ENCODE results near the gene OSBPL2. TPM values are rescaled to one million over a fixed set of nuclear protein-coding genes. Genes with fewer than 3 reads are reported as not detected.

Gene OSBPL2
- total and polyA plus RNA-seq, 3 donors from 2014 or later: 48.5 to 57.2 (median 49.8) TPM

DNA sequence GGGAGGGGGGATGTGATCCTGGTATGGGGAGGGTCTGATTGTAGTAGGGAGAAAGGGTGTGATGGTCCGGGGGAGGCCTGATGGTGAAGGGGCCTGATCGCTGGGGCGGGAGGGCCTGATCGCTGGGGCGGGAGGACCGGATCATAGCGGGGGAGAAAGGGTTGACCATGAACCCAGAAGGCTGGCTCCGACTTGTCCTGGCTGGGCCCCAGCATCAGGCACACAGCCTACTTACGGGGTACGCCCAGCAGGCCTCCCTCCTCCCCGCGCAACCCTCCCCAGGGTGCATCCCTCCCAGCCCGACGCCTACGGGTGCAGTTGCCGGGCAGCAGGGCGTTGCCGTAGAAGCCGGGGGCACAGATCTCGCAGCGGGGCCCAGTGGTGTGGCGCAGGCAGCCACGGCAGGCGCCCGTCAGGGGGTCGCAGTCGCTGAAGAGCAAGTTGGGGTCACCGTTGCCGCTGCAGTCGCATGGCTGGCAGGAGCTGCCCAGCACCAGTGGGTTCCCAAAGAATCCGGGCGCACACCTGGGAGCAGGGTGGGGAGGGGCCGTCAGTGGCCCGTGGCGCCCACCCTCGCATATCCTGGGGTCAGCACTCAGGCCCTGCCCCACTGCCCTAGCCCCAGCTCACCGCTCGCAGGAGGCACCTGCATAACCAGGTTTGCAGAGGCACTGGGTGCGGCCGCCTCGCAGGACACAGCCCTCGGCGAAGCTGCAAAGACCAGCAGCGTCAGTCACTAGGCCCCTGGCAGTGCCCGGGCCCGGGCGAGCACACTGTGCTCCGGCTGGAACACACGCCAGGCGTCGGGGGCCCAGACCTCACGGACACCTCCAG is 85.0 kb downstream of the OSBPL2 start:
- H3K4me3 ChIP-seq: no peak overlapping the region
- TF ChIP-seq POLR2A (IDR thresholded peaks at IDR 0.05): no peak
- no peak for TF ChIP-seq CTCF (IDR thresholded peaks at IDR 0.05)
- no peak overlapping the region for H3K27ac ChIP-seq
- no peaks in the 10 kb centered on the region for H3K27me3 ChIP-seq
- intact Hi-C loops (cut with DNase I; ENCODE audit: low total_unique reads): no loop called here
- H3K4me1 ChIP-seq: peaks cover 31% of the 10 kb centered on the region
- peak; percentile 52 for DNase-seq
- H3K36me3 ChIP-seq (ENCODE audit: low read depth, missing control alignments): no peaks in the 10 kb centered on the region
- 52 to 71% methylated on average over 12 to 52 of the region's 52 CpGs for WGBS, 2 donors
- H3K9me3 ChIP-seq: no peaks in the 10 kb centered on the region

- Histone ChIP-seq H3K27ac (no peak overlapping the region), H3K4me1 (peaks cover 24% of the 10 kb centered on the region), H3K27me3 (no peaks in the 10 kb centered on the region), H3K9me3 (no peaks in the 10 kb centered on the region), H3K4me3 (no peak overlapping the region), H3K36me3 (ENCODE audit: low read depth, missing control alignments) (no peaks in the 10 kb centered on the region)
- no peak for DNase-seq
- WGBS, 2 donors: 84 to 85% methylated on average over 16 to 25 of the region's 25 CpGs
- TF ChIP-seq POLR2A (IDR thresholded peaks at IDR 0.05) (no peak), CTCF (IDR thresholded peaks at IDR 0.05) (no peak)
- intact Hi-C loops (cut with DNase I; ENCODE audit: low total_unique reads): no loop called here
These were observed 85.9 kb downstream of the OSBPL2 start for GRCh38 chr20:62323980-62324906.

DNA sequence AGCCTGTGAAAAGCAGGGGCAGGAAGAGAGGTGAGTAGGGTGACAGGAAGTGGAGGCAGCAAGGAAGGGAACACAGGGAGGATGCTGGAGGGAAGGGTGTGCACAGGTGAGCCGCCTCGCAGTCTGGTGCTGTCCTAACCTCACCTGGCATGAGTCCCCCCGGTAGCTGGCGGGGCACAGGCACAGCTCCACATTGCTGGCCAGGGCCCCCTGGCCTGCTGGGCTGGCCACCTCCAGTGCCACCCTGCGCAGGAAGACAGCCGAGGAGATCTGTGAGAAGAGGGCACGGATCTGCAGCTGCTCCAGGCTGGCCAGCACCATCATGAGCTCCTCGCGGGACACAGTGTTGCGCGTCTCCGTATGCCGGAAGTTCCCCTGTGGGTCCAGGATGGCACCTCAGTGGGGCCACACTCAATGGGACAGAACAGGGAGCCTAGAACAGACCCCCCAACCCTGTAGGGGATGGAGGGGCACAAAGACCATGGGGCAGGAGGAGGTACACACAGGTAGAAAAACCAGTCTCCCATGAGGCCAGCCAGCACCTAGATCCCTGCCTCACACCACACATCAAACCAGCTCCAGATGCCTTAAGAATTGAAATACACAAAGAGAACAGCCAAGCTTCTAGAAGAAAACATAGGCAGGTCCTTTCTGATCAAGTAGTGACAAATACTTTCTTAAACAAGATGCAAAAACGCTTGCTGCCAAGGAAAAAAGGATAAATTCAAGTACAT is 87.0 kb downstream of the OSBPL2 start:
- intact Hi-C loops (cut with DNase I; ENCODE audit: low total_unique reads): no loop called here
- no peak for DNase-seq
- H3K9me3 ChIP-seq: no peaks in the 10 kb centered on the region
- no peaks in the 10 kb centered on the region for H3K36me3 ChIP-seq (ENCODE audit: low read depth, missing control alignments)
- H3K27me3 ChIP-seq: no peaks in the 10 kb centered on the region
- WGBS, 2 donors: 89 to 98% methylated on average over 3 to 14 of the region's 14 CpGs
- H3K27ac ChIP-seq: no peak overlapping the region
- no peak for TF ChIP-seq POLR2A (IDR thresholded peaks at IDR 0.05)
- no peak for TF ChIP-seq CTCF (IDR thresholded peaks at IDR 0.05)
- H3K4me1 ChIP-seq: peaks cover 17% of the 10 kb centered on the region
- H3K4me3 ChIP-seq: no peak overlapping the region

GRCh38 chr20:62326559-62326958 is 88.2 kb downstream of the OSBPL2 start:
- no peaks in the 10 kb centered on the region for H3K9me3 ChIP-seq
- DNase-seq: no peak
- H3K4me1 ChIP-seq: peaks cover 17% of the 10 kb centered on the region
- intact Hi-C loops (cut with DNase I; ENCODE audit: low total_unique reads): no loop called here
- TF ChIP-seq POLR2A (IDR thresholded peaks at IDR 0.05) (no peak), CTCF (IDR thresholded peaks at IDR 0.05) (no peak)
- WGBS, 2 donors: 95 to 98% methylated on average over 3 to 14 of the region's 14 CpGs
- no peaks in the 10 kb centered on the region for H3K36me3 ChIP-seq (ENCODE audit: low read depth, missing control alignments)
- H3K27me3 ChIP-seq: no peaks in the 10 kb centered on the region
- H3K4me3 ChIP-seq: no peak overlapping the region
- no peak overlapping the region for H3K27ac ChIP-seq

Data from testis (tissue), 3 donors.